NCI-H1436 (cell line): ENCODE results near the gene EYA2.
"Not testable (repeated sequence)": the region's sequence is repeated elsewhere in the genome, so short reads cannot be mapped to it uniquely, and the experiment has no call there.

ENCODE experiments used
- DNase-seq: peaks from one replicate; lab custom pipeline; 2025; lab: John Stamatoyannopoulos, UW

EYA2 gene

GRCh38 chr20:46894579-46894958 lies at the start of gene EYA2:
Gene EYA2, plus strand, starts transcription at chr20:46894843. Its CDS starts 95,168 bp downstream, at chr20:46990011.
- DNase-seq, result no peak

GRCh38 chr20:46844965-46845364 lies 49.7 kb upstream of the EYA2 start:
- no peak for DNase-seq

- no peak for DNase-seq
Measured at GRCh38 chr20:46849269-46849668, 45.4 kb upstream of the EYA2 start.

GRCh38 chr20:46849751-46850150 lies 44.9 kb upstream of the EYA2 start:
- no peak for DNase-seq

GRCh38 chr20:46850416-46850815 lies 44.2 kb upstream of the EYA2 start:
- DNase-seq, result no peak

- DNase-seq, result no peak
Measured at GRCh38 chr20:46850896-46851295, 43.7 kb upstream of the EYA2 start.

- no peak for DNase-seq
Measured at GRCh38 chr20:46851746-46852145, 42.9 kb upstream of the EYA2 start.

- DNase-seq, result no peak
Measured at GRCh38 chr20:46852313-46852712, 42.3 kb upstream of the EYA2 start.

- DNase-seq, result no peak
Measured at GRCh38 chr20:46853926-46854325, 40.7 kb upstream of the EYA2 start.

GRCh38 chr20:46857061-46857831 lies 37.4 kb upstream of the EYA2 start:
- no peak for DNase-seq

- no peak for DNase-seq
Measured at GRCh38 chr20:46865824-46866223, 28.8 kb upstream of the EYA2 start.

GRCh38 chr20:46870041-46870440 lies 24.6 kb upstream of the EYA2 start:
- no peak for DNase-seq

- DNase-seq, result no peak
Measured at GRCh38 chr20:46872328-46873211, 22.1 kb upstream of the EYA2 start.

- DNase-seq, result no peak
Measured at GRCh38 chr20:46875059-46875458, 19.6 kb upstream of the EYA2 start.

- no peak for DNase-seq
Measured at GRCh38 chr20:46879386-46879785, 15.3 kb upstream of the EYA2 start.

- DNase-seq, result not testable (repeated sequence)
Measured at GRCh38 chr20:46879963-46880362, 14.7 kb upstream of the EYA2 start.

- DNase-seq, result no peak
Measured at GRCh38 chr20:46883892-46884291, 10.8 kb upstream of the EYA2 start.

GRCh38 chr20:46890682-46891081 lies 4.0 kb upstream of the EYA2 start:
- no peak for DNase-seq

GRCh38 chr20:46893051-46893450 lies 1.6 kb upstream of the EYA2 start:
- DNase-seq, result no peak

- no peak for DNase-seq
Measured at GRCh38 chr20:46893877-46894578, 615 bp upstream of the EYA2 start.

GRCh38 chr20:46894971-46895905 lies 595 bp downstream of the EYA2 start:
- DNase-seq, result no peak

- no peak for DNase-seq
Measured at GRCh38 chr20:46895906-46896242, 1.2 kb downstream of the EYA2 start.
